ENCODE measurements around the gene ICAM4. TPM values are rescaled to one million over a fixed set of nuclear protein-coding genes. Genes with fewer than 3 reads are reported as not detected.
A peak's percentile ranks its signal among the peaks of the same experiment; 100 is the strongest.

ICAM4 gene
- total RNA-seq, 1 donor from 2014 or later, result 0.20 TPM

GRCh38 chr19:10266706-10267105 lies 20.0 kb upstream of the ICAM4 start:
- DNase-seq (ENCODE audit: low read depth) (no peak), FAIRE-seq (no peak)
- Histone ChIP-seq H3K27ac (ENCODE audit: low read depth, low read length) (no peak overlapping the region), H3K79me2 (ENCODE audit: insufficient read depth, low read length) (no peaks in the 10 kb centered on the region), H3K4me2 (ENCODE audit: low read length) (no peak overlapping the region), H2AFZ (ENCODE audit: low read depth, low read length) (no peak overlapping the region), H3K4me1 (ENCODE audit: insufficient read depth, low read length) (peaks cover 12% of the 10 kb centered on the region), H3K4me3 (ENCODE audit: insufficient read depth, low read depth, low read length) (no peak overlapping the region), H3K9me3 (ENCODE audit: insufficient read depth, low read depth, low read length) (no peaks in the 10 kb centered on the region), H3K9ac (ENCODE audit: low read length) (no peak overlapping the region), H4K20me1 (ENCODE audit: insufficient read depth, low read length) (no peaks in the 10 kb centered on the region), H3K36me3 (ENCODE audit: insufficient read depth, low read length) (no peaks in the 10 kb centered on the region), H3K27me3 (ENCODE audit: insufficient read depth, low read length) (peaks cover 9% of the 10 kb centered on the region)
- TF ChIP-seq CTCF (IDR thresholded peaks at IDR 0.05; ENCODE audit: insufficient read depth, low read depth, low read length), result no peak
- TF ChIP-seq EZH2 (IDR thresholded peaks at IDR 0.05; ENCODE audit: insufficient read depth, low read length), result no peak
- Mint-ChIP-seq H3K27me3 (ENCODE audit: low read depth, unreplicated experiment) (peaks cover 4% of the 10 kb centered on the region), H3K4me3 (ENCODE audit: unreplicated experiment) (no peak overlapping the region), H3K9me3 (ENCODE audit: unreplicated experiment) (no peaks in the 10 kb centered on the region), H3K4me1 (ENCODE audit: low read depth, unreplicated experiment) (no peaks in the 10 kb centered on the region), H3K27ac (ENCODE audit: unreplicated experiment) (no peak overlapping the region), H3K36me3 (ENCODE audit: low read depth, unreplicated experiment) (no peaks in the 10 kb centered on the region)

- Histone ChIP-seq H3K4me3 (ENCODE audit: insufficient read depth, low read depth, low read length) (no peak overlapping the region), H3K27ac (ENCODE audit: low read depth, low read length) (no peak overlapping the region), H3K4me1 (ENCODE audit: insufficient read depth, low read length) (peaks cover 12% of the 10 kb centered on the region), H3K9me3 (ENCODE audit: insufficient read depth, low read depth, low read length) (no peaks in the 10 kb centered on the region), H3K27me3 (ENCODE audit: insufficient read depth, low read length) (peaks cover 9% of the 10 kb centered on the region), H3K36me3 (ENCODE audit: insufficient read depth, low read length) (no peaks in the 10 kb centered on the region), H4K20me1 (ENCODE audit: insufficient read depth, low read length) (no peaks in the 10 kb centered on the region), H3K4me2 (ENCODE audit: low read length) (no peak overlapping the region), H2AFZ (ENCODE audit: low read depth, low read length) (no peak overlapping the region), H3K9ac (ENCODE audit: low read length) (no peak overlapping the region), H3K79me2 (ENCODE audit: insufficient read depth, low read length) (no peaks in the 10 kb centered on the region)
- DNase-seq (ENCODE audit: low read depth) (no peak), FAIRE-seq (no peak)
- Mint-ChIP-seq H3K36me3 (ENCODE audit: low read depth, unreplicated experiment) (no peaks in the 10 kb centered on the region), H3K4me1 (ENCODE audit: low read depth, unreplicated experiment) (no peaks in the 10 kb centered on the region), H3K27me3 (ENCODE audit: low read depth, unreplicated experiment) (peaks cover 13% of the 10 kb centered on the region), H3K4me3 (ENCODE audit: unreplicated experiment) (no peak overlapping the region), H3K27ac (ENCODE audit: unreplicated experiment) (no peak overlapping the region), H3K9me3 (ENCODE audit: unreplicated experiment) (no peaks in the 10 kb centered on the region)
- TF ChIP-seq EZH2 (IDR thresholded peaks at IDR 0.05; ENCODE audit: insufficient read depth, low read length), result no peak
These were observed 18.7 kb upstream of the ICAM4 start for GRCh38 chr19:10268071-10268470.

GRCh38 chr19:10269333-10270179 lies 17.2 kb upstream of the ICAM4 start:
- H3K36me3 ChIP-seq (ENCODE audit: insufficient read depth, low read length), result no peaks in the 10 kb centered on the region
- H3K4me2 ChIP-seq (ENCODE audit: low read length), result peak overlapping the region; percentile 76
- Mint-ChIP-seq H3K27me3 (ENCODE audit: low read depth, unreplicated experiment) (peaks cover 19% of the 10 kb centered on the region), H3K4me1 (ENCODE audit: low read depth, unreplicated experiment) (no peaks in the 10 kb centered on the region), H3K9me3 (ENCODE audit: unreplicated experiment) (no peaks in the 10 kb centered on the region), H3K36me3 (ENCODE audit: low read depth, unreplicated experiment) (no peaks in the 10 kb centered on the region), H3K4me3 (ENCODE audit: unreplicated experiment) (no peak overlapping the region), H3K27ac (ENCODE audit: unreplicated experiment) (no peak overlapping the region)
- no peak for TF ChIP-seq EZH2 (IDR thresholded peaks at IDR 0.05; ENCODE audit: insufficient read depth, low read length)
- TF ChIP-seq CTCF (IDR thresholded peaks at IDR 0.05; ENCODE audit: insufficient read depth, low read depth, low read length), result peak; percentile 72
- no peak overlapping the region for H3K27ac ChIP-seq (ENCODE audit: low read depth, low read length)
- peaks cover 12% of the 10 kb centered on the region for H3K4me1 ChIP-seq (ENCODE audit: insufficient read depth, low read length)
- peaks cover 10% of the 10 kb centered on the region for H3K27me3 ChIP-seq (ENCODE audit: insufficient read depth, low read length)
- FAIRE-seq (no peak), DNase-seq (ENCODE audit: low read depth) (no peak)
- no peaks in the 10 kb centered on the region for H3K9me3 ChIP-seq (ENCODE audit: insufficient read depth, low read depth, low read length)
- no peaks in the 10 kb centered on the region for H3K79me2 ChIP-seq (ENCODE audit: insufficient read depth, low read length)
- H4K20me1 ChIP-seq (ENCODE audit: insufficient read depth, low read length), result no peaks in the 10 kb centered on the region
- peak overlapping the region; percentile 29 for H3K9ac ChIP-seq (ENCODE audit: low read length)
- no peak overlapping the region for H3K4me3 ChIP-seq (ENCODE audit: insufficient read depth, low read depth, low read length)
- H2AFZ ChIP-seq (ENCODE audit: low read depth, low read length), result peak overlapping the region; percentile 32

Data from astrocyte (in vitro differentiated cells and primary cell).